Astrocyte of the cerebellum (primary cell): ENCODE data around the gene SDR9C7.
"Not testable (repeated sequence)": the region's sequence is repeated elsewhere in the genome, so short reads cannot be mapped to it uniquely, and the experiment has no call there.

Source experiments
- DNase-seq: peaks from one replicate; pipeline ENCODE4 v3.0.0-alpha.2; 2011; ENCODE audit warnings: low read depth
- H3K4me3 ChIP-seq: 2 replicates; pipeline ENCODE4 v1.5.1; 2011; ENCODE audit warnings: mild to moderate bottlenecking, low read depth, low read length, moderate library complexity
- CTCF ChIP-seq: IDR thresholded peaks from 2 replicates; pipeline ENCODE4 v1.5.1; 2012; ENCODE audit warnings: low read length, low read depth, moderate library complexity, mild to moderate bottlenecking; ENCODE audit errors: missing control alignments
- in situ Hi-C: cut with HindIII; loops from 2 replicates; pipeline ENCODE4 v1.10.0; 2017; ENCODE audit warnings: low sequenced_read_pairs

Gene SDR9C7

GRCh38 chr12:56948457-56948777, 14.2 kb upstream of the SDR9C7 start:
- no peak for DNase-seq

DNA sequence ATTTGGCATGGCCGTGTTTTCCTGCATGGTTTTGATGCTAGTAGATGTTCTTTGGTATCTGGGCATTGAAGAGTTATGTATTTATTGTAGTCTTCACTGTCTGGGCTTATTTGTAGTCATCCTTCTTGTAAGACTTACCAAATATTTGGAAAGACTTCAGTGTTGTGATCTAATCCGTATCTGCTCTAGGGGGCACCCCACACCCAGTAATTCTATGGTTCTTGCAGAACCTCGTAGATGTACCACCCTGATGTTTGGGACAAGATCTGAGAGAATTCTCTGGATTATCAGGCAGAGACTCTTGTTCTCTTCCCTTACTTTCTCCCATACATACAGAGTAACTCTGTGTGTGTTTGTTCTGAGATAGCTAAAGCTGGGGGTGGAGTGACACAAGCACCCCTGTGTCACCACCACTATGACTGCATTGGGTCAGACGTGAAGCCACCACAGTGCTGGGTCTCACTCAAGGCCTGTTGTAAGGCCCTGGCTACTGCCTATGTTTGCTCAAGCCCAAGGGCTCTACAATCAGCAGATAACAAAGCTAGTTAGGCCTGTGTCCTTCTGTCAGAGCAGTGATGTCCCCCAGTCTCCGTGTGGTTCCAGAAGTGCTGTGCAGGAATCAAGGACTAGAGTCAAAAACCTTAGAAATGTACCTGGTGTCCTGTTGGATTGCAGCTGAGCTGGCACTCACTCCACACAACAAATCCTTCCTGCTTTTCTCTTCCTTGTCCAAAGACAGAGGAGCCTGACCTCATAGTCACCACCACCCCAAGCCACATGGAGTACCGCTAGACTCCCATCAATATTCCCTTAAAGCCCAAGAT, 13.6 kb upstream of the SDR9C7 start:
- no peak for TF ChIP-seq CTCF
- H3K4me3 ChIP-seq = no peak overlapping the region
- no peak for DNase-seq
- in situ Hi-C loops = no loop called here

More at GRCh38 chr12:56948457-56948777, 14.2 kb upstream of the SDR9C7 start:
- TF ChIP-seq CTCF = no peak
- in situ Hi-C loops = no loop called here
- H3K4me3 ChIP-seq = no peak overlapping the region

DNA sequence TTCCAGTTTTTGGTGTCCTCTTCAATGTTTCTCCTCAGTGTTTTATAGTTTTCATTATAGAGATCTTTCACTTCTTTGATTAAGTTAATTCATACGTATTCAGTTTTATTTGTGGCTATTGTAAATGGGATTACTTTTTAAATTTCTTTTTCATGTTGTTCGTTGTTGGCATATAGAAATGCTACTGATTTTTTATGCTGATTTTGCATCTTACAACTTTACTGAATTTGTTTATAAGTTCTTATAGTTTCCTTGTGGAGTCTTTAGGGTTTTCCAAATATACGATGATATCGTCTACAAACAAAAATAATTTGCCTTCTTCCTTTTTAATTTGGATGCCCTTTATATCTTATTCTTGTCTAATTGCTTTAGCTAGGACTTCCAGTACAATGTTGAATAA, 9.7 kb upstream of the SDR9C7 start:
- TF ChIP-seq CTCF = no peak
- no peak for DNase-seq
- no peak overlapping the region for H3K4me3 ChIP-seq
- in situ Hi-C loops = no loop called here

GRCh38 chr12:56943374-56943773, 9.2 kb upstream of the SDR9C7 start:
- H3K4me3 ChIP-seq, DNase-seq, in situ Hi-C loops: not testable (repeated sequence)

DNA sequence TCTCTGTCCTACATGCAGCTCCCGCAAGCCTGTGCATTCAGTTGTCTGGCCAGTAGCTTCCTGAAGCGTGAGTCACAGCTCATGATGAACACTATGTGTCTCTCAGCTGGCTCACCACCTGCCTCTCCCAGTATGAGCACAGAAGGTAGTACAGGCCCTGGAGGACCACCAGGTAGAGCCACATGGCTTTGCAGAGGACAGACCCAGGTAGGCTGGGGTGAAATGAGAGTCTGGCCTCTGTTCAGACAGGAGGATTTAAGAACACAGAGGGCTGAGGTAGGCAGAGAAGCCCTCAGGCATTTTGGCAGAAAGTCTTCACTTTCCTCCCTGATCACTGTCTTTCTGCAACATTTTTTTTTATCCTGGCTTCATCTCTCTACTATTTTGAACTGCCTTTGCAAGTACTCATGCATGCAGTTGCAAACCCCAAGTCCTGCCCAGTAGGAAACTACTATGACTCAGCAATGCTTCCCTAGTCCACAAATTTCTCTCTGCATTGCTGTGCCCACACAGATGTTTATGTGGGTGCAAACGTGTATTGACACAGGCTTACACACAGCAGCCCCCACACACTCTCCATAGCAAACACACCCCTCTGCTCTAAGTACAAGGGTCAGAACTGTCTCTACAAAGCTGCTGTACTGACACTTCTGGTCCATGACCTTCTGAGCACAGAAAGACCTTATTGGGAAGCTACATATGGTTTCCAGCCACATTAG, 7.2 kb upstream of the SDR9C7 start:
- no peak for DNase-seq
- H3K4me3 ChIP-seq = no peak overlapping the region
- TF ChIP-seq CTCF = no peak
- in situ Hi-C loops = no loop called here

GRCh38 chr12:56940942-56941298, 6.7 kb upstream of the SDR9C7 start:
- DNase-seq, H3K4me3 ChIP-seq, in situ Hi-C loops: not testable (repeated sequence)

GRCh38 chr12:56935752-56936151, 1.5 kb upstream of the SDR9C7 start:
- no peak for TF ChIP-seq CTCF
- no peak overlapping the region for H3K4me3 ChIP-seq
- no peak for DNase-seq
- in situ Hi-C loops = no loop called here
